Measurements from ENCODE around the gene RAD51B. TPM values are rescaled to one million over a fixed set of nuclear protein-coding genes. Genes with fewer than 3 reads are reported as not detected.

RAD51B gene
- total RNA-seq, 1 experiment from 2014 or later, result 20.0 TPM

- intact Hi-C loops (cut with micrococcal nuclease), result no loop called here
- H4K20me1 ChIP-seq (ENCODE audit: insufficient read depth), result no peaks in the 10 kb centered on the region
- no peak overlapping the region for H3K9ac ChIP-seq (ENCODE audit: low read length)
- ChIA-PET POLR2A (no interaction called here), RAD21 (ENCODE audit: low non-redundant PET in 1 of 2, low total read pairs in 2 of 2, uncharacterized antibody in 2 of 2, unreplicated experiment in 2 of 2) (no interaction called here), CTCF (no interaction called here)
- peaks cover 0 to 9% of the 10 kb centered on the region in 2 experiments; a peak in 1 of 4 replicates for H3K9me3 ChIP-seq (ENCODE audit: control insufficient read depth in 1 of 2, insufficient read depth in 1 of 2, low read depth in 1 of 2, low read length in 2 of 2)
- H3K79me2 ChIP-seq (ENCODE audit: insufficient read depth, low read length), result no peaks in the 10 kb centered on the region
- no peaks in the 10 kb centered on the region for H3K4me1 ChIP-seq (ENCODE audit: control insufficient read depth in 1 of 2, insufficient read depth in 2 of 2, low read length in 2 of 2)
- no TSS peak for BruUV-seq (replicated peaks)
- TF ChIP-seq POLR2A (IDR thresholded peaks at IDR 0.05; ENCODE audit: borderline replicate concordance, extremely low read depth, insufficient read depth, insufficient read length), result no peak
- TF ChIP-seq JUND (IDR thresholded peaks at IDR 0.05), result no peak
- no peak for TF ChIP-seq ZFX (IDR thresholded peaks at IDR 0.05)
- no peak for TF ChIP-seq YY1 (IDR thresholded peaks at IDR 0.05; ENCODE audit: extremely low read depth, insufficient replicate concordance, low read depth, low read length)
- no peak for TF ChIP-seq TCF7L2 (IDR thresholded peaks at IDR 0.05; ENCODE audit: borderline replicate concordance, extremely low read depth, insufficient read depth, insufficient read length)
- TF ChIP-seq ELF1 (IDR thresholded peaks at IDR 0.05; ENCODE audit: borderline replicate concordance, low read depth), result no peak
- no peak for TF ChIP-seq SP1 (IDR thresholded peaks at IDR 0.05; ENCODE audit: low read depth)
- TF ChIP-seq EZH2 (IDR thresholded peaks at IDR 0.05), result no peak
- TF ChIP-seq POLR2AphosphoS5 (IDR thresholded peaks at IDR 0.05; ENCODE audit: low read depth, low read length), result no peak
- no peak for TF ChIP-seq EZH2phosphoT487 (IDR thresholded peaks at IDR 0.05; ENCODE audit: borderline replicate concordance)
- no peak for TF ChIP-seq FOSL1 (IDR thresholded peaks at IDR 0.05; ENCODE audit: low read depth)
- no peak overlapping the region for H3K27ac ChIP-seq (ENCODE audit: low read depth, low read length)
- H3K36me3 ChIP-seq (ENCODE audit: control insufficient read depth in 1 of 2, insufficient read depth in 2 of 2, low read length in 2 of 2), result 0 out of 4 replicates have a peak, but pooled peaks cover 0 to 3% of the 10 kb centered on the region in 2 experiments
- H2AFZ ChIP-seq (ENCODE audit: low read depth, low read length, poor library complexity, severe bottlenecking), result no peak overlapping the region
- H3K4me2 ChIP-seq (ENCODE audit: low read length), result no peak overlapping the region
- no peaks in the 10 kb centered on the region for H3K9me2 ChIP-seq (ENCODE audit: insufficient read depth)
- H3K27me3 ChIP-seq (ENCODE audit: insufficient read depth, low read length), result no peaks in the 10 kb centered on the region
- no peak for ATAC-seq
- H3K4me3 ChIP-seq (replicated peaks in 1 of 2; ENCODE audit: low read depth in 1 of 2, low read length in 2 of 2), result no peak overlapping the region
- no peak for DNase-seq (ENCODE audit: low read depth, low spot score)
These were observed 522.7 kb downstream of the RAD51B start for GRCh38 chr14:68342216-68342763.

GRCh38 chr14:68343534-68344118 lies 524.0 kb downstream of the RAD51B start:
- BruUV-seq (replicated peaks), result no TSS peak
- POLR2A ChIA-PET, result no interaction called here
- H3K9me3 ChIP-seq (ENCODE audit: control insufficient read depth in 1 of 2, insufficient read depth in 1 of 2, low read depth in 1 of 2, low read length in 2 of 2), result peaks cover 0 to 9% of the 10 kb centered on the region in 2 experiments; a peak in 1 of 4 replicates
- no peak overlapping the region for H3K9ac ChIP-seq (ENCODE audit: low read length)
- TF ChIP-seq, protein P1, sequence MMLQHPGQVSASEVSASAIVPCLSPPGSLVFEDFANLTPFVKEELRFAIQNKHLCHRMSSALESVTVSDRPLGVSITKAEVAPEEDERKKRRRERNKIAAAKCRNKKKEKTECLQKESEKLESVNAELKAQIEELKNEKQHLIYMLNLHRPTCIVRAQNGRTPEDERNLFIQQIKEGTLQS (IDR thresholded peaks at IDR 0.05), result no peak
- H4K20me1 ChIP-seq (ENCODE audit: insufficient read depth), result no peaks in the 10 kb centered on the region
- H3K4me3 ChIP-seq (replicated peaks in 1 of 2; ENCODE audit: low read depth in 1 of 2, low read length in 2 of 2), result no peak overlapping the region
- no peak overlapping the region for H3K27ac ChIP-seq (ENCODE audit: low read depth, low read length)
- 0 out of 4 replicates have a peak, but pooled peaks cover 0 to 3% of the 10 kb centered on the region in 2 experiments for H3K36me3 ChIP-seq (ENCODE audit: control insufficient read depth in 1 of 2, insufficient read depth in 2 of 2, low read length in 2 of 2)
- no peak overlapping the region for H2AFZ ChIP-seq (ENCODE audit: low read depth, low read length, poor library complexity, severe bottlenecking)
- no peaks in the 10 kb centered on the region for H3K79me2 ChIP-seq (ENCODE audit: insufficient read depth, low read length)
- RAD21 ChIA-PET (ENCODE audit: low non-redundant PET in 1 of 2, low total read pairs in 2 of 2, uncharacterized antibody in 2 of 2, unreplicated experiment in 2 of 2), result no interaction called here
- H3K4me1 ChIP-seq (ENCODE audit: control insufficient read depth in 1 of 2, insufficient read depth in 2 of 2, low read length in 2 of 2), result no peaks in the 10 kb centered on the region
- intact Hi-C loops (cut with micrococcal nuclease), result no loop called here
- H3K4me2 ChIP-seq (ENCODE audit: low read length), result no peak overlapping the region
- DNase-seq (ENCODE audit: low read depth, low spot score) (no peak), ATAC-seq (no peak)
- no peaks in the 10 kb centered on the region for H3K27me3 ChIP-seq (ENCODE audit: insufficient read depth, low read length)
- CTCF ChIA-PET, result no interaction called here
- no peaks in the 10 kb centered on the region for H3K9me2 ChIP-seq (ENCODE audit: insufficient read depth)

Measured in HCT116 (cell line).